Activated CD8-positive, alpha-beta memory T cell treated with anti-CD3 and anti-CD28 coated beads, Interleukin-2, amount 50 U/mL, for 1 hour (primary cell): ENCODE measurements around the gene NDUFA7.
"Not testable (repeated sequence)": the region's sequence is repeated elsewhere in the genome, so short reads cannot be mapped to it uniquely, and the experiment has no call there.

Experiments used
- DNase-seq: peaks from one replicate; pipeline ENCODE4 v3.0.0-alpha.2; 2020; ENCODE audit errors: extremely low read depth

The NDUFA7 gene

GRCh38 chr19:8342316-8342683 lies 21.1 kb upstream of the NDUFA7 start:
- no peak for DNase-seq

GRCh38 chr19:8341504-8341903 lies 20.3 kb upstream of the NDUFA7 start:
- not testable (repeated sequence) for DNase-seq

DNA sequence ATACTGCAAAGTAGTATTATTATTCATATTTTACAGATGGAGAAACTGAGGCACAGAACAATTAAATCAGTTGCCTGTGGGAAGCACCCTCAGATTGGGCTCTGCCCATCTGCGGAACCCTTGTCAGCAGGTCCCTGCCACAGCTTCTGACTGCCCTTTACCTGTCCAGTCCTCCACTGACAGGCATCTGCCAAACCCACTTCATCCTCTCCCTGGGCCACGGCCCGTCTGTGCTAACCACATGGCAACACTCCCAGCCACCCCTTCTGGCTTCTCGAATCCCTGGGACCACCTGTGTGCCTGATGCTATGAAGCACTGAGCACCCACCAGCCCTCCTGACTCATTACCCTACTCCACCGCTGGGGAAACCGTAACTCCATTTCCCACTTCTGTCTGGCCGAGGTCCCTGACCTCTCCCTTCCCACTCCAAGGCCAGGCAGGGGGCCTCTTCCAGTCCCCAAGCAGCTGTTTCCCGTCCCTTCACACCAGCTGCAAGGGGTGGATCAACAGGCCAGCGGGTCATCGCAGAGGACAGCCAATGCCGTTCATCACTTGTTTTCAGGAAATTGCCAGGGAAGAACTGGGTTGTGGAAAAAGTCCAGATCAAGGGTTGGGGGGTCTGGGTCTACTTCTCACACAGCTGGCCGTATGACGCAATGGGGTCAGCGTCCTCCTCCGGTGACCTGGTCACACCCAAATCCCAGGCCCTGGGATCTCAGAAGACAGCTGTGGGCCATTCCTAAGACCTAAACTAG lies 19.3 kb upstream of the NDUFA7 start:
- DNase-seq, result no peak

GRCh38 chr19:8338835-8339234 lies 17.7 kb upstream of the NDUFA7 start:
- DNase-seq, result no peak

- DNase-seq, result no peak
Observed at GRCh38 chr19:8337728-8338127, 16.6 kb upstream of the NDUFA7 start.

- no peak for DNase-seq
Observed at GRCh38 chr19:8336660-8337059, 15.5 kb upstream of the NDUFA7 start.

- DNase-seq, result no peak
Observed at GRCh38 chr19:8336072-8336569, 14.9 kb upstream of the NDUFA7 start.

DNA sequence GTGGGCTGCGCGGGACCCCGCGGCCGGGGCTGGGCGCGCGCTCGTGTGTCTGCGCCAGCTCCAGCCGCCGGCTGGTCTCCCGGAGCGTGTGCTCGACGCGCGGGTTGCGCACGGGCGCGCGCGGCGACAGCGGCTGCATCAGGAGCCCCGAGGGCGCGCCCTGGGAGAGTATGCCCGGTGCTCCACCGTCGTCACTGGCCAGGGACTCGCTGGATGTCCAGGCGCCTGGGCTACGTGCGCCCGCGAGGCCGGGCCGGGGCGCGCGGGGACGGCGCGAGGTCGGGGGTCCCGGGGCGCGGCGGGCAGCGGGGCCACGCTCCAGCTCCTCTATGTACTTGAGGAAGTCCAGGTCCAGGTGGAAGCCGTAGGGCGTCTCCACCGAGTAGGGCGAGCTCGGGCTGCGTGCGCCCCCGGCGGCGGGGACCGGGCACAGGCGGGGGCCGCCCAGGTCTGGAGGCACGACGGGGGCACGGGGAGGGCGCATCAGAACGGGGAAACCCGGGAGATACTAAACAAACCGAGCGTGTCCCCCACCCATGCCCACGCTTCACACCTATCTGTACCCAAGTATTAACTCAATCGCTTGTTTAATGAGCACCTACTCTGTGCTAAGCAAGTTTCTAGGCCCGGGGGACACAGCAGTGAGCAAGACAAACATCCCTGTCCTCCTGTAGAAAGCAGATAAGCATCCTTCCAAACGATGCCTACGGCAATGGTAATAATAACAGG lies 14.3 kb upstream of the NDUFA7 start:
- DNase-seq, result no peak

GRCh38 chr19:8334458-8335342 lies 13.5 kb upstream of the NDUFA7 start:
- DNase-seq, result no peak

GRCh38 chr19:8333767-8334457 lies 12.7 kb upstream of the NDUFA7 start:
- DNase-seq, result no peak

DNA sequence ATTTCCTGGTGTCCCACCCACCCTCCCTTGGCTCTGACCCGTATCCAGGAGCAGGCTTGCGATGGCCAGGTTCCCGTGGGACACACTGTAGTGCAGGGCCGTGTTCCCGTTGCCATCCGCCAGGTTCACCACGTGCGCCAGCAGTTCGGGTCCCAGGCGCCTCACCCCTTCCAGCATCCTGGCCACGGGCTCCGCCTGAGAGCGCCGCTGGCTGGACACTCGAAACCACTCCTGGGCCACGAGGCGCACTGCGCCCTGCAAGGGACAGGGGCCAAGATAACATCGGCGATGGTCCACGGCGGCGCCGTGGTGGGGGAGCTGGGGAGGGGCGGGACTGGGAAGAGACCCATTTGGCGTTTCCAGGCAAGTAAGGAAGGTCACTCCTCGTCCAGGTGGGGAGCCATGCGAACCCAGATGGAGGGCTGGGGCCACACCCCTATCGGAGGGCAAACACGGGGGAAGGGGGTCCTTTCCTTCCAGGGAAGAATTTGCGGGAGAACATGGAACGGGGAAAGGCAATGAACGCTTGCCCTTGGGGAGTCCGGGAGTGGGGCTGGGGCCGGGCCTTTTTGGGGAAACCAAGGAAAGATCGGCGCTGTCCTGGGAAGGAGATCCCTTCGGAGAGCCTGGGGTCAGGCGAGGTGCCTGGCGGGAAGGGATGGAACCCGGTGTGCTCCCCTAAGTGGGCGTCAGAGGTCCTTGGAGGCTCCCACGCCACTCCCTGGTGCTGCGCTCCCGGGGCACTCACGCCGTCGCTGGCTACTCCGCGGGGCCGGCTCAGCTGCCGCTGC lies 12.0 kb upstream of the NDUFA7 start:
- no peak for DNase-seq

DNA sequence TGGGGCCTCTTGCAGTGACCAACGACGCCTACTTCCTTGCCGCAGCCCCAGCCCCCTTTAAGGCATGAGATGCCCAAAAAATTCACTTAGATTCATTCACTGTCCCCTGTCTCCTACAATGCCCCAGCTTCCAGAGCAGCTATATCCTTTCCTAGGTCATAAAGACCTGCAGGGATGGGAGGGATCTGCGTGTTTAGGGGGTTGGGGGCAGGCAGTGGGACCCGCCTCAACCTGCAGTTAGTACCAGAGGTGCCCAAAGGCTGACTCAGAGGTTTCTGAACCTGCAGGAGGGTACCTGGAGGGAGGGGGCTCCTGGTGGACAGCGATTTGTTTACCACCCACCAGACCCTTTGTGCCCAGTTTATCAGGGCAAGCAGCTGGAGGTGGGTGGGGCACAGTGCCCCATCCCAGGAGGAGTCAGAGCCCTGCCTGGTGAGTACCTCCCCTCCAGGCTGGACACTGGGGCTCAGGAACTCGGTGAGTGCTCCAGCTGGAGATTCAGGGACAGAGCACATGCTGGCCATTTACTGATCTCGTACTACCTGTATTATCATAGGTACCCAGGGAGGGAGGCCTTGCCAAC lies 10.2 kb upstream of the NDUFA7 start:
- no peak for DNase-seq

DNA sequence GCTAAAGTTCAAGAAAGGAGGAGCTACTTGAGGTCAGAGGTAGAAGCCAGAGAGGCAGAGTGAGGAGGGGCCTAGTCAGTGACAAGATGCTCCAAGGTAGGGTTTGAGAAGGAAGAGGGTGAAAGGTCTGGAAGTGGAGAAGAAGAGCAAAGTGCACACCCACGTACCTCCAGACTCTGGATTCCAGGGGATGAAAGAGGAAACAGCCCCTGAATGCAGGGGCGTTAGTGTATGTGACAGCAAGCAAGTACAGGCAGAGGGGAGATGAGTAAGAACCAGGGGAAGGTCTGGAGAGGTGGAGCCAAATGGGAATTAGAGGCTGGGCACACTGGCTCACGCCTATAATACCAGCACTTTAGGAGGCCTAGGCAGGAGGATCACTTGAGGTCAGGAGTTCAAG lies 8.8 kb upstream of the NDUFA7 start:
- DNase-seq, result no peak

DNA sequence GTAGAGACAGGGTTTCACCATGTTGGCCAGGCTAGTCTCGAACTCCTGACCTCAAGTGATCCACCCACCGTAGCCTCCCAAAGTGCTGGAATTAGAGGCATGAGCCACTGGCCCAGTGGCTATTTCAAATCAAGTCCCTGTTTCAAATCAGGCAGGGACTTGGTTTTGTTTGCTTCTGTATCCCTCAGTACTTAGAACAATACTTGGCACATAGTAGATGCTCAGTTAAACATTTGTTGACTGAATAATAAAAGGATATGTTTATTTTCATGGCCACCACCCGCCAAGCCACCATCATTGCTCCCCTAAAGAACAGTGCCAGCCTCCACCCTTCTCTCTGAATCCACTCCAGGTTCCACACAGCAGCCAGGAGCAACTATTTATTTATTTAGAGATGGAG lies 4.3 kb upstream of the NDUFA7 start:
- DNase-seq, result no peak

DNA sequence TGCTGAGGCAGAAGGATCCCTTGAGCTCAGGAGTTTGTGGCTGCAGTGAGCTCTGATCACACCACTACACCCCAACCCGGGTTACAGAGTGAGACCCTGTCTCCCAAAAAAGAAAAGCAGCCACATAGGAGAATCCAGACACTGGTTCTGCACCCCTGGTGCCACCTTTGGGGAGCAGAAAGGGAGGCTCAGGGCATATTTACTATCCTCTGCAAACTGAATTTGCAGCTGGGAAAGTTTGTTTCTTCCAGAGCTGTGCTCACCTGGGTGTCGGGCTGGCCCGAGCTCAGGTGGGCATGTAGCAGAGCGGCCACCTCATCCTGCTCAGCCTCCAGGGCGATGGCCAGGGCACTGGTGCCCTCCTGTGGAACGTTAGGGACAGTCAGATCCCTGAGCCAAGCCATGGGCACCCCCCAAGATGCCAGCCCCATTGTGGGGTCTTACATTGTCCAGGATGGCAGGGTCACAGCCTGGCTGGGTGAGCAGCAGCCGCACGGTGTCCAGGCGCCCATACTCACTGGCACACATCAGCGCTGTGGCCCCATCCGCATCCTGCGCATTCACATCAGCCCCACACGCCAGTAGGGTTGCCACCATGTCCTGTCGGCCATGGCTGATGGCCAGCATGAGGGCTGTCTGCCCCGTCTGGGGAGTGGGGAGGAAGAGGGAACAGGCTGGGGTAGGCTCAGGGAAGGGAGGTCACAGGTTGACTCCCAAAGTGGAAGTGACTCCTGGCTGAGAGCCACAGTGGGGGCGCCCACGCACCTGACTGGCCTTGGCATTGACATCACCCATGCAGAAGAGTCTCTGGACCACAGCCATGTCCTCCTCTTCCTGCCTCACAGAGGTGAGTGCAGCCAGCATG lies 3.2 kb upstream of the NDUFA7 start:
- DNase-seq, result no peak

DNA sequence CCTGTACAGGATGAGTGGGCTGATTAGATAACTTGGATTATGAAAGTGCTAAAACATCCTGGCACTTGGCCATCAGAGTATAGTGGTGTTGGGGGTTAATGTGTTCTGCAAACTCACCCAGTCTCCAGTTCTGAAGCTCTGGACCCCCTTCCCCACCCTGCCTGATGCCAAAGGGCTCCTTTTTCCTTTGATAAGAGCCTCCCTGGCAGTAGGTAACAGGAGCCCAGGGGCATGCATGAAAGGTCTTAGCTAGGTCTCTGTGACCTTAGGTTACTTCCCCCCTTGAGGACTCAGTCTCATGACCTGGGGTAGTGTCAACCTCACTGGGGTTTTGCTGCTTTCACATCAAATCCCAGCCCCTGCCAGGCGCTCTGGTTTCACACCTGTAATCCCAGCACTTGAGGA lies 2.6 kb upstream of the NDUFA7 start:
- no peak for DNase-seq

DNA sequence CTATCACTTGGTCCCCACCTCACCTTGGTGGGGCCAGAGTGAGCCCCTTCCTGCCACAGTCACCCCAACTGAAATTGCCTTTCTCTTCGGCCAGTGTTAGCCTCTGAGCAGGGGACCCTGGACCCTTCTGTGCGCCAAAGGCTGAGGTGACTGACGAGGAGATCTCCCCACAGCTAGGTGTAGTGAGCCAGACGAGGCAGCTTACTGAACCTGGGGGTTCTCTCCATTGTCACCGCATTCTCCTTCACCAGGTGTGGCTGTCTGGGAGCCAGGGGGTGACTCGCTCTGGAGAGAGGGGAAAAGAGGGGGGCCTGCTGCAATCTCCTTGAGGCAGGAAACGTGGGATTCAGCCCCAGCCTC lies 1.4 kb upstream of the NDUFA7 start:
- no peak for DNase-seq

DNA sequence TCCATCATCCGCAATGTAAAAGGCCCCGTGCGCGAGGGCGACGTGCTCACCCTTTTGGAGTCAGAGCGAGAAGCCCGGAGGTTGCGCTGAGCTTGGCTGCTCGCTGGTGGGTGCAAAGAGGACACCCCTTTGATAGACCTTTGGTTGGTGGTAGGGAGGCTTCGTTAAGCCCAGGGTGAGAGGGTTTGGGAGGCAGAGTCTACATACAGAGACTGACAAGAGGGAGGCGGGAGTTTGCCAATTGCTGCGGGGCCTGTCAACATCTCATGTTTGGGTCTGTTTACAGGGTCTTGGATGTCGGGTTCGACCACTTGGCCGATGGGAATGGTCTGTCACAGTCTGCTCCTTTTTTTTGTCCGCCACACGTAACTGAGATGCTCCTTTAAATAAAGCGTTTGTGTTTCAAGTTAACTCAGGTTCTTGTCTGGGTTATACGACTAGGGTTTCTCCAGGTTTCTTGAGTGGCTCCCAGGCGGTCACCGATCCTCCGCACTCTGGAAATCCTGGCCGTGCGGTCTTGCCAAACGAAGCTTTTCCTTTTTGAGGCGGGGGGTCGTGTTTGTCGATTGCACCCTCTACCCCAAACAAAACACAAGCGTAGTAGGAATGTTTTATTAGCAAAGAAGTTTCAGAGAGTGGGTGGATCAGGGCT lies 937 bp upstream of the NDUFA7 start:
- DNase-seq, result no peak

GRCh38 chr19:8320564-8321066 lies 560 bp downstream of the NDUFA7 start:
- DNase-seq, result no peak
